MM.1S (cell line): Measurements from ENCODE around the gene MOB2.

Experiments used
- EZH2phosphoT487 ChIP-seq: fragments of 300-600 bp; sonication (generic); IDR thresholded peaks from 2 replicates; pipeline ENCODE4 v1.6.1; 2018; ENCODE audit warnings: antibody characterized with exemption, low read length
- TF ChIP-seq, protein P1 (sequence below): fragments of 300-600 bp; sonication (generic); IDR thresholded peaks from 2 replicates; pipeline ENCODE4 v1.5.1; 2016; ENCODE audit warnings: antibody characterized with exemption, low read length, mixed read lengths

GRCh38 chr11:1459219-1459575, 27.4 kb downstream of the MOB2 start:
- TF ChIP-seq, protein P1, sequence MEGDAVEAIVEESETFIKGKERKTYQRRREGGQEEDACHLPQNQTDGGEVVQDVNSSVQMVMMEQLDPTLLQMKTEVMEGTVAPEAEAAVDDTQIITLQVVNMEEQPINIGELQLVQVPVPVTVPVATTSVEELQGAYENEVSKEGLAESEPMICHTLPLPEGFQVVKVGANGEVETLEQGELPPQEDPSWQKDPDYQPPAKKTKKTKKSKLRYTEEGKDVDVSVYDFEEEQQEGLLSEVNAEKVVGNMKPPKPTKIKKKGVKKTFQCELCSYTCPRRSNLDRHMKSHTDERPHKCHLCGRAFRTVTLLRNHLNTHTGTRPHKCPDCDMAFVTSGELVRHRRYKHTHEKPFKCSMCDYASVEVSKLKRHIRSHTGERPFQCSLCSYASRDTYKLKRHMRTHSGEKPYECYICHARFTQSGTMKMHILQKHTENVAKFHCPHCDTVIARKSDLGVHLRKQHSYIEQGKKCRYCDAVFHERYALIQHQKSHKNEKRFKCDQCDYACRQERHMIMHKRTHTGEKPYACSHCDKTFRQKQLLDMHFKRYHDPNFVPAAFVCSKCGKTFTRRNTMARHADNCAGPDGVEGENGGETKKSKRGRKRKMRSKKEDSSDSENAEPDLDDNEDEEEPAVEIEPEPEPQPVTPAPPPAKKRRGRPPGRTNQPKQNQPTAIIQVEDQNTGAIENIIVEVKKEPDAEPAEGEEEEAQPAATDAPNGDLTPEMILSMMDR: no peak
- TF ChIP-seq EZH2phosphoT487: no peak
